Left ventricle myocardium inferior (tissue), 1 donor: ENCODE data around the gene DDX50. TPM values are rescaled to one million over a fixed set of nuclear protein-coding genes. Genes with fewer than 3 reads are reported as not detected.
"Not testable (repeated sequence)": the region's sequence is repeated elsewhere in the genome, so short reads cannot be mapped to it uniquely, and the experiment has no call there.

Source experiments
- DNase-seq: peaks from one replicate; pipeline ENCODE4 v3.0.0-alpha.2; 2020
- H3K27ac ChIP-seq: fragments of 200-600 bp; replicated peaks from 2 replicates; pipeline ENCODE4 v1.8.0; 2021
- H3K27me3 ChIP-seq: fragments of 200-600 bp; 2 replicates; pipeline ENCODE4 v1.8.0; 2021; ENCODE audit warnings: low read depth
- H3K36me3 ChIP-seq: fragments of 200-600 bp; 2 replicates; pipeline ENCODE4 v1.8.0; 2021
- H3K4me1 ChIP-seq: fragments of 200-600 bp; 2 replicates; pipeline ENCODE4 v1.8.0; 2021
- H3K4me3 ChIP-seq: fragments of 200-600 bp; 2 replicates; pipeline ENCODE4 v1.8.0; 2021; ENCODE audit warnings: mild to moderate bottlenecking, moderate library complexity
- H3K9me3 ChIP-seq: fragments of 200-600 bp; replicated peaks from 2 replicates; pipeline ENCODE4 v1.8.0; 2021
- CTCF ChIP-seq: fragments of 200-600 bp; IDR thresholded peaks from 2 replicates; pipeline ENCODE4 v1.8.0; 2021; ENCODE audit warnings: antibody characterized with exemption, mild to moderate bottlenecking, borderline replicate concordance
- intact Hi-C: fragments of 100-400 bp; cut with micrococcal nuclease; formaldehyde crosslinking; loops from one replicate; pipeline ENCODE4 v1.11.0; 2022
- total RNA-seq: library from RNA; stranded (reverse); fragmentation: NEBNext Ultra II Directional; extraction: Animal tissue kit (Norgen Biotek cat#: 25700); gene quantifications from one replicate; pipeline ENCODE4 v1.2.1, GENCODE V29; 2021
- donor health status: DM: no; HTN: yes; CAD: no; lungs with severe emphysema.

DDX50 gene
- total RNA-seq, 1 donor from 2014 or later: 20.2 TPM

DNA sequence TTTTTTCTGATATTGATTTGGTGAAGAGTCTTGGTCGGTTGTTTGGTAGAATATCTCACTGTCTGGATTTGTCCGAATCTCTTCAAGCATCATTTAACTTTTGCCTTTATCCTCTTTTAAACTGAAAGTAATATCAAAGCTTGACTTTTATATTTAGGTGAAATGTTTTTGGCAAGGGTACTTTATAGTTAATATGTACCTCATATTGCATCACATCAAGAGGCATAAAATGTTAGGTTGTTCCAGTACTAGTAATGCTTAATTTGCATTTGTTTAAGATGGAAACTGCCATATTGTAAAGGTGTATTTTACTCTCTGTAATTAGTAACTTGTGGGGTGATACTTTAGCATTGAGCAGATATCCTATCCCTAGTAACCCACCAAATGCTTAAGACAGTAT is 37.8 kb downstream of the DDX50 start:
- no peak overlapping the region for H3K4me3 ChIP-seq
- peaks cover 92% of the 10 kb centered on the region for H3K36me3 ChIP-seq
- intact Hi-C loops: no loop called here
- no peak for TF ChIP-seq CTCF
- H3K9me3 ChIP-seq: no peaks in the 10 kb centered on the region
- H3K27me3 ChIP-seq: no peaks in the 10 kb centered on the region
- H3K27ac ChIP-seq: no peak overlapping the region
- no peaks in the 10 kb centered on the region for H3K4me1 ChIP-seq
- no peak for DNase-seq

DNA sequence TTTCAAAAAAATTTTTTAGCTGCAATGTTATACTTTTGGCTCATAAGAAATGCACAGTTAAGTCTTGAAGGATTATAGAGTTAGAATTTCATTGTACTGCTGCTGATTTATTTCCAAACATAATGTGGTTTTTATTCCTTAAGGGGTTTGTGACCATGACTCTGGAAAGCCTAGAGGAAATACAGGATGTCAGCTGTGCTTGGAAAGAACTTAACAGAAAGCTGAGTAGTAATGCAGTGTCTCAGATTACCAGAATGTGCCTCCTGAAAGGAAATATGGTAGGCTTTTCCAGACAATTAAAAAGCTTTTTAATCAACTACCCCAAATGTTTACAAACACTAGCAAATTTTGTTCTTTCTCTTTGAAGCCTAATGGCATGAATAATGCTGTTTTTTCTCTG is 39.8 kb downstream of the DDX50 start:
- H3K27me3 ChIP-seq, H3K27ac ChIP-seq, DNase-seq, H3K4me3 ChIP-seq, H3K4me1 ChIP-seq, intact Hi-C loops, H3K9me3 ChIP-seq: not testable (repeated sequence)
- peaks cover 94% of the 10 kb centered on the region for H3K36me3 ChIP-seq

DNA sequence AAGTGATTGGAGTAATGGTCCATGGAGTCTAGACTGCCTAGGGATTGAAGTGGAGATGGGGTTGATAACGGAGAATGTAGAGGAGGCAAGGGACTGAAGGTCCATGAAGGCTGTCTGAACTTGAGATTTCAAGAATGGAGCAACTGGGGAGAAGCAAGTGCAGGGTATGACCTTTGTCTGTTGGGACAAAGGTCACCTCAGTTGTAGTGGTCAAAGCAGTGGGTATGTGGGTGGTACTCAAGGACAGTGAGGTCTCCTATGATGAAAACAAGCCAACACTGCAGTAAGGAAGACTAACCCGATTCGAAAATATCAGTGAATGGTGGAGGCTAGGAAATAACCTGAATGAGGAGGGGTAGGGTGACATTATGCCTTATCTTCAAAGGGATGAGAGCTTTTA is 49.5 kb downstream of the DDX50 start:
- H3K9me3 ChIP-seq: no peaks in the 10 kb centered on the region
- no peaks in the 10 kb centered on the region for H3K27me3 ChIP-seq
- peaks cover 45% of the 10 kb centered on the region for H3K36me3 ChIP-seq
- no peak for TF ChIP-seq CTCF
- no peak overlapping the region for H3K4me3 ChIP-seq
- H3K27ac ChIP-seq: no peak overlapping the region
- intact Hi-C loops: no loop called here
- DNase-seq: no peak
- H3K4me1 ChIP-seq: peaks cover 7% of the 10 kb centered on the region

DNA sequence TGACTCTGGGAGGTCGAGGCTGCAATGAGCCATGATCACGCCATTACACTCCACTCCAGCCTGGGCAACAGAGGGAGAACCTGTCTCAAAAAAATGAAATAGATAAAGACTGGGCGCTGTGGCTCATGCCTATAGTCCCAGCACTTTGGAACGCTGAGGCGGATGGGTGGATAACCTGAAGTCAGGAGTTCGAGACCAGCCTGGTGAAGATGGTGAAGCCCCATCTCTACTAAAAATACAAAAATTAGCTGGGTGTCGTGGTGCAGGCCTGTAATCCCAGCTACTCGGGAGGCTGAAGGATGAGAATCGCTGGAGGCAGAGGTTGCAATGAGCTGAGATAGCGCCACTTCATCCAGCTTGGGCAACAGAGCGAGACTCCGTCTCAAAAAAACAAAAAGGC is 53.8 kb downstream of the DDX50 start:
- Histone ChIP-seq H3K9me3 (no peaks in the 10 kb centered on the region), H3K4me3 (peak overlapping the region; percentile 95), H3K4me1 (peaks cover 33% of the 10 kb centered on the region), H3K36me3 (peaks cover 6% of the 10 kb centered on the region), H3K27me3 (no peaks in the 10 kb centered on the region), H3K27ac (no peak overlapping the region)
- TF ChIP-seq CTCF: no peak
- no peak for DNase-seq
- intact Hi-C loops: no loop called here

GRCh38 chr10:68955355-68955831 is 54.3 kb downstream of the DDX50 start:
- no peak for TF ChIP-seq CTCF
- peak overlapping the region; percentile 95 for H3K4me3 ChIP-seq
- H3K9me3 ChIP-seq: no peaks in the 10 kb centered on the region
- intact Hi-C loops: no loop called here
- peaks cover 33% of the 10 kb centered on the region for H3K4me1 ChIP-seq
- no peak for DNase-seq
- no peaks in the 10 kb centered on the region for H3K27me3 ChIP-seq
- H3K27ac ChIP-seq: peak overlapping the region; percentile 90
- peaks cover 9% of the 10 kb centered on the region for H3K36me3 ChIP-seq

GRCh38 chr10:68955832-68956532 is 54.9 kb downstream of the DDX50 start, which contains the start of gene DDX21:
DDX21 (plus strand) TSS chr10:68956170; CDS start chr10:68956226, 56 bp downstream.
- DNase-seq: peak; percentile 86
- peak within 1 kb of the TSS; percentile 95 for H3K4me3 ChIP-seq
- H3K27me3 ChIP-seq: no peaks in the 10 kb centered on the region
- intact Hi-C loops: no loop called here
- peaks cover 15% of the 10 kb centered on the region for H3K36me3 ChIP-seq
- peaks cover 33% of the 10 kb centered on the region for H3K4me1 ChIP-seq
- no peaks in the 10 kb centered on the region for H3K9me3 ChIP-seq
- H3K27ac ChIP-seq: peak within 1 kb of the TSS; percentile 90
- TF ChIP-seq CTCF: peak; percentile 61
